Measurements from ENCODE around the gene KDM4C. TPM values are rescaled to one million over a fixed set of nuclear protein-coding genes. Genes with fewer than 3 reads are reported as not detected.

The KDM4C gene
- total RNA-seq, 1 donor = 50.7 TPM

- TF ChIP-seq CTCF (IDR thresholded peaks at IDR 0.05; ENCODE audit: extremely low read depth, low read depth, low read length) = no peak
- Histone ChIP-seq H3K4me3 (ENCODE audit: insufficient read depth, low read length) (no peak overlapping the region), H4K20me1 (ENCODE audit: insufficient read depth, low read length) (no peaks in the 10 kb centered on the region), H3K27me3 (ENCODE audit: insufficient read depth, low read length) (no peaks in the 10 kb centered on the region), H3K79me2 (ENCODE audit: insufficient read depth, low read length) (no peaks in the 10 kb centered on the region), H3K9me3 (ENCODE audit: low read depth, low read length) (no peaks in the 10 kb centered on the region), H2AFZ (ENCODE audit: low read length) (no peak overlapping the region), H3K4me1 (ENCODE audit: insufficient read depth, low read length) (no peaks in the 10 kb centered on the region), H3K36me3 (ENCODE audit: insufficient read depth, low read length) (no peaks in the 10 kb centered on the region), H3K4me2 (ENCODE audit: insufficient read depth, low read length) (no peak overlapping the region), H3K27ac (ENCODE audit: low read depth, low read length) (no peak overlapping the region)
- DNase-seq (ENCODE audit: insufficient read length, low spot score, missing footprints) = no peak
These were observed 327.6 kb downstream of the KDM4C start for GRCh38 chr9:7085357-7085756.

DNA sequence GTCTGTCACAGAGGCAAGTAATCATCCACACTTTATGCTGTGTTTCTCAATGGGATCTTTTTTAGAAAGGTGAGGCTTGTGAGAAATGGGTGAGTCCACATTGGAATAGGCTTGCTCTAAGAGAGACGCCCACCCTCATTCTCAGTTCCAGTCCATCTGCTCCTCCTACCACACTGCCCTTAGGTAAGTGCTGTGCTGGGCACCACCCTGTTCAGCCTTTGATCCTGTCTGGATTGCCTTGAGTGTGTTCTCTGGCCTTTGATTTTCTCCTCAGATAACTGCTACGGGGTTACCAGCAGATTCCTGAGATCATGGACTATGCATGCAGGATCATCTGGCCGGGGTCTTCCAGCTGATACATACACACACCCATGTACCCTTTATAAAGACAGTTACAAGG lies 328.6 kb downstream of the KDM4C start:
- no peaks in the 10 kb centered on the region for H3K27me3 ChIP-seq (ENCODE audit: insufficient read depth, low read length)
- no peaks in the 10 kb centered on the region for H3K36me3 ChIP-seq (ENCODE audit: insufficient read depth, low read length)
- no peak for DNase-seq (ENCODE audit: insufficient read length, low spot score, missing footprints)
- no peaks in the 10 kb centered on the region for H4K20me1 ChIP-seq (ENCODE audit: insufficient read depth, low read length)
- no peaks in the 10 kb centered on the region for H3K4me1 ChIP-seq (ENCODE audit: insufficient read depth, low read length)
- no peak overlapping the region for H3K4me3 ChIP-seq (ENCODE audit: insufficient read depth, low read length)
- no peak overlapping the region for H3K27ac ChIP-seq (ENCODE audit: low read depth, low read length)
- H3K4me2 ChIP-seq (ENCODE audit: insufficient read depth, low read length) = no peak overlapping the region
- H3K79me2 ChIP-seq (ENCODE audit: insufficient read depth, low read length) = no peaks in the 10 kb centered on the region
- no peak overlapping the region for H2AFZ ChIP-seq (ENCODE audit: low read length)
- H3K9me3 ChIP-seq (ENCODE audit: low read depth, low read length) = no peaks in the 10 kb centered on the region
- TF ChIP-seq CTCF (IDR thresholded peaks at IDR 0.05; ENCODE audit: extremely low read depth, low read depth, low read length) = no peak

DNA sequence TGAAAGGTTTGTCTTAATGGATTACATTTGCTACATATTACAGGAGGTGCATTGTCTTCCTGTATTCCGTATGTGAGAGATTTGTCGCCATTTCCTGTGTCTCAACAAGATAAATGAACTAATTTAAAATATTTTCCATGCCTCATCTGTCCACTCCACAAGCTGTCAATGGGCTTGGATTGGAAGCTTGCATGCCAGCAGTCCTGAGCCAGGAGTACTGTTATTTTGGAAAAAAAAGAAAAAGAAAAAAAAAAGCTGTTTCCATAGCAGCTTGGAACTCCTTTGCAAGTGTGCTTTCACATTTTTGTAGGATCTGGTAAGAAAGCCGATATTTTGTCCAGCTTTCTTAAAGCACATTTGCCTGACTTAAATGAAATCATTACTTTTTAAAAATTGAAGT lies 330.8 kb downstream of the KDM4C start:
- no peak for TF ChIP-seq CTCF (IDR thresholded peaks at IDR 0.05; ENCODE audit: extremely low read depth, low read depth, low read length)
- no peak overlapping the region for H2AFZ ChIP-seq (ENCODE audit: low read length)
- no peak overlapping the region for H3K4me2 ChIP-seq (ENCODE audit: insufficient read depth, low read length)

GRCh38 chr9:7089406-7090193 lies 331.8 kb downstream of the KDM4C start:
- no peak overlapping the region for H3K4me2 ChIP-seq (ENCODE audit: insufficient read depth, low read length)
- no peak for DNase-seq (ENCODE audit: insufficient read length, low spot score, missing footprints)

More for the DNA sequence above, 330.8 kb downstream of the KDM4C start:
- Histone ChIP-seq H3K27me3 (ENCODE audit: insufficient read depth, low read length) (no peaks in the 10 kb centered on the region), H4K20me1 (ENCODE audit: insufficient read depth, low read length) (no peaks in the 10 kb centered on the region), H3K27ac (ENCODE audit: low read depth, low read length) (no peak overlapping the region), H3K9me3 (ENCODE audit: low read depth, low read length) (no peaks in the 10 kb centered on the region), H3K79me2 (ENCODE audit: insufficient read depth, low read length) (no peaks in the 10 kb centered on the region), H3K4me3 (ENCODE audit: insufficient read depth, low read length) (no peak overlapping the region), H3K36me3 (ENCODE audit: insufficient read depth, low read length) (no peaks in the 10 kb centered on the region), H3K4me1 (ENCODE audit: insufficient read depth, low read length) (no peaks in the 10 kb centered on the region)
- no peak for DNase-seq (ENCODE audit: insufficient read length, low spot score, missing footprints)

More at GRCh38 chr9:7089406-7090193, 331.8 kb downstream of the KDM4C start:
- Histone ChIP-seq H2AFZ (ENCODE audit: low read length) (no peak overlapping the region), H3K9me3 (ENCODE audit: low read depth, low read length) (no peaks in the 10 kb centered on the region), H3K4me1 (ENCODE audit: insufficient read depth, low read length) (no peaks in the 10 kb centered on the region), H4K20me1 (ENCODE audit: insufficient read depth, low read length) (no peaks in the 10 kb centered on the region), H3K27me3 (ENCODE audit: insufficient read depth, low read length) (no peaks in the 10 kb centered on the region), H3K4me3 (ENCODE audit: insufficient read depth, low read length) (no peak overlapping the region), H3K36me3 (ENCODE audit: insufficient read depth, low read length) (no peaks in the 10 kb centered on the region), H3K27ac (ENCODE audit: low read depth, low read length) (no peak overlapping the region), H3K79me2 (ENCODE audit: insufficient read depth, low read length) (no peaks in the 10 kb centered on the region)
- TF ChIP-seq CTCF (IDR thresholded peaks at IDR 0.05; ENCODE audit: extremely low read depth, low read depth, low read length) = no peak

Measured in osteoblast (primary cell).